SK-MEL-5 (cell line): ENCODE data around the gene EFCC1. TPM values are rescaled to one million over a fixed set of nuclear protein-coding genes. Genes with fewer than 3 reads are reported as not detected.
A peak's percentile ranks its signal among the peaks of the same experiment; 100 is the strongest.

ENCODE experiments used
- DNase-seq: peaks from one replicate; pipeline ENCODE4 v3.0.0-alpha.2; 2016; ENCODE audit warnings: low read depth, low spot score
- in situ Hi-C: cut with HindIII; loops from 2 replicates; pipeline ENCODE4 v1.10.0; 2016; ENCODE audit warnings: low sequenced_read_pairs, high pct_unique_total_duplicates, low pct_unique_long_range_greater_than_20kb
- total RNA-seq: library from RNA; depleted of rRNA; stranded (reverse); fragments of >200 nt; shearing (Covaris generic); gene quantifications from 2 replicates; pipeline ENCODE4 v1.2.3, GENCODE V29; 2014

Gene EFCC1
- total RNA-seq, 1 experiment from 2014 or later, result 0.40 TPM

- DNase-seq, result no peak
- in situ Hi-C loops, result no loop called here
Observed at GRCh38 chr3:129022114-129023007, 21.3 kb downstream of the EFCC1 start.

- in situ Hi-C loops, result no loop called here
Observed at GRCh38 chr3:129023008-129023358, 21.9 kb downstream of the EFCC1 start.

GRCh38 chr3:129023909-129024308 is 22.8 kb downstream of the EFCC1 start:
- in situ Hi-C loops, result no loop called here
- DNase-seq, result peak; percentile 53

More at GRCh38 chr3:129023008-129023358, 21.9 kb downstream of the EFCC1 start:
- DNase-seq, result no peak

GRCh38 chr3:129025108-129025507 is 24.0 kb downstream of the EFCC1 start:
- DNase-seq, result no peak
- in situ Hi-C loops, result no loop called here

GRCh38 chr3:129025691-129026435 is 24.8 kb downstream of the EFCC1 start:
- no peak for DNase-seq
- in situ Hi-C loops, result no loop called here

GRCh38 chr3:129026728-129027543 is 25.8 kb downstream of the EFCC1 start:
- in situ Hi-C loops, result no loop called here
- DNase-seq, result peak; percentile 72

GRCh38 chr3:129027544-129027880 is 26.4 kb downstream of the EFCC1 start:
- in situ Hi-C loops, result no loop called here
- no peak for DNase-seq

GRCh38 chr3:129028866-129029265 is 27.8 kb downstream of the EFCC1 start:
- no peak for DNase-seq
- in situ Hi-C loops, result no loop called here

- no peak for DNase-seq
- in situ Hi-C loops, result no loop called here
Observed at GRCh38 chr3:129030611-129031010, 29.5 kb downstream of the EFCC1 start.

GRCh38 chr3:129031476-129032215 is 30.5 kb downstream of the EFCC1 start:
- DNase-seq, result no peak
- in situ Hi-C loops, result no loop called here

- in situ Hi-C loops, result no loop called here
- no peak for DNase-seq
Observed at GRCh38 chr3:129032716-129033115, 31.6 kb downstream of the EFCC1 start.

- in situ Hi-C loops, result no loop called here
- no peak for DNase-seq
Observed at GRCh38 chr3:129033151-129033550, 32.0 kb downstream of the EFCC1 start.

- in situ Hi-C loops, result no loop called here
Observed at GRCh38 chr3:129033633-129034321, 32.7 kb downstream of the EFCC1 start.

GRCh38 chr3:129034642-129035041 is 33.5 kb downstream of the EFCC1 start:
- DNase-seq, result peak; percentile 37
- in situ Hi-C loops, result no loop called here

More at GRCh38 chr3:129033633-129034321, 32.7 kb downstream of the EFCC1 start:
- DNase-seq, result no peak

GRCh38 chr3:129035360-129036221 is 34.5 kb downstream of the EFCC1 start:
- in situ Hi-C loops, result no loop called here
- no peak for DNase-seq
